Astrocyte (in vitro differentiated cells and primary cell): Measurements from ENCODE around the gene ROBO2. TPM values are rescaled to one million over a fixed set of nuclear protein-coding genes. Genes with fewer than 3 reads are reported as not detected.

Source experiments
- DNase-seq: peaks from one replicate; pipeline ENCODE4 v3.0.0-alpha.2; 2010; ENCODE audit warnings: low read depth
- FAIRE-seq: peaks from 2 replicates; lab custom pipeline; 2011; peaks lifted over from hg19 to GRCh38; lab: Jason Lieb, UNC
- H2AFZ ChIP-seq: 2 replicates; pipeline ENCODE4 v1.6.0; 2012; ENCODE audit warnings: low read depth, low read length, inconsistent platforms
- H3K27ac ChIP-seq: 2 replicates; pipeline ENCODE4 v1.5.1; 2011; ENCODE audit warnings: low read depth, low read length, inconsistent platforms
- H3K27me3 ChIP-seq: 2 replicates; pipeline ENCODE4 v1.6.0; 2011; ENCODE audit warnings: low read length, inconsistent platforms; ENCODE audit not compliant: insufficient read depth
- H3K36me3 ChIP-seq: 2 replicates; pipeline ENCODE4 v1.5.1; 2011; ENCODE audit warnings: low read length, inconsistent platforms; ENCODE audit not compliant: insufficient read depth
- H3K4me1 ChIP-seq: 2 replicates; pipeline ENCODE4 v1.5.1; 2011; ENCODE audit warnings: low read length, inconsistent platforms; ENCODE audit not compliant: insufficient read depth
- H3K4me2 ChIP-seq: 2 replicates; pipeline ENCODE4 v1.6.0; 2012; ENCODE audit warnings: low read length, inconsistent platforms
- H3K4me3 ChIP-seq: 2 replicates; pipeline ENCODE4 v1.5.1; 2011; ENCODE audit warnings: low read depth, mild to moderate bottlenecking, low read length, inconsistent platforms; ENCODE audit not compliant: insufficient read depth
- H3K79me2 ChIP-seq: 2 replicates; pipeline ENCODE4 v1.6.0; 2012; ENCODE audit warnings: mild to moderate bottlenecking, low read length, inconsistent platforms; ENCODE audit not compliant: insufficient read depth
- H3K9ac ChIP-seq: 2 replicates; pipeline ENCODE4 v1.6.0; 2012; ENCODE audit warnings: mild to moderate bottlenecking, low read length, inconsistent platforms
- H3K9me3 ChIP-seq: 2 replicates; pipeline ENCODE4 v1.5.1; 2012; ENCODE audit warnings: low read depth, mild to moderate bottlenecking, low read length, inconsistent platforms; ENCODE audit not compliant: insufficient read depth
- H4K20me1 ChIP-seq: 2 replicates; pipeline ENCODE4 v1.6.0; 2012; ENCODE audit warnings: low read length, inconsistent platforms; ENCODE audit not compliant: insufficient read depth
- H3K27ac Mint-ChIP-seq: one replicate; pipeline ENCODE4 v1.8.0; 2021; ENCODE audit warnings: mild to moderate bottlenecking, mixed read lengths; ENCODE audit not compliant: unreplicated experiment
- H3K27me3 Mint-ChIP-seq: one replicate; pipeline ENCODE4 v1.8.0; 2021; ENCODE audit warnings: low read depth, mixed read lengths; ENCODE audit not compliant: unreplicated experiment
- H3K36me3 Mint-ChIP-seq: one replicate; pipeline ENCODE4 v1.8.0; 2021; ENCODE audit warnings: low read depth, mixed read lengths; ENCODE audit not compliant: unreplicated experiment
- H3K4me1 Mint-ChIP-seq: one replicate; pipeline ENCODE4 v1.8.0; 2021; ENCODE audit warnings: low read depth, mixed read lengths; ENCODE audit not compliant: unreplicated experiment
- H3K4me3 Mint-ChIP-seq: one replicate; pipeline ENCODE4 v1.8.0; 2021; ENCODE audit warnings: mild to moderate bottlenecking, moderate library complexity, mixed read lengths; ENCODE audit not compliant: unreplicated experiment
- H3K9me3 Mint-ChIP-seq: one replicate; pipeline ENCODE4 v1.8.0; 2021; ENCODE audit warnings: mild to moderate bottlenecking, mixed read lengths; ENCODE audit not compliant: unreplicated experiment
- CTCF ChIP-seq: IDR thresholded peaks from 2 replicates; pipeline ENCODE4 v1.5.1; 2011; ENCODE audit warnings: low read depth, mild to moderate bottlenecking, inconsistent platforms, low read length, moderate library complexity; ENCODE audit not compliant: insufficient read depth
- EZH2 ChIP-seq: IDR thresholded peaks from 2 replicates; pipeline ENCODE4 v1.6.1; 2012; ENCODE audit warnings: mild to moderate bottlenecking, low read length, inconsistent platforms; ENCODE audit not compliant: insufficient read depth
- total RNA-seq: library from RNA; stranded (reverse); gene quantifications from 2 replicates; pipeline ENCODE4 v1.2.1, GENCODE V29; 2021

The ROBO2 gene
- total RNA-seq, 1 donor from 2014 or later: 1.4 TPM

- Histone ChIP-seq H3K4me2 (no peak overlapping the region), H3K27me3 (no peaks in the 10 kb centered on the region), H3K79me2 (no peaks in the 10 kb centered on the region), H3K4me1 (no peaks in the 10 kb centered on the region), H3K27ac (no peak overlapping the region), H3K4me3 (no peak overlapping the region), H3K9ac (no peak overlapping the region), H3K9me3 (no peaks in the 10 kb centered on the region), H3K36me3 (no peaks in the 10 kb centered on the region), H2AFZ (no peak overlapping the region), H4K20me1 (no peaks in the 10 kb centered on the region)
- Mint-ChIP-seq H3K27me3 (no peaks in the 10 kb centered on the region), H3K4me1 (no peaks in the 10 kb centered on the region), H3K36me3 (no peaks in the 10 kb centered on the region), H3K27ac (no peak overlapping the region), H3K4me3 (no peak overlapping the region), H3K9me3 (no peaks in the 10 kb centered on the region)
- DNase-seq (no peak), FAIRE-seq (no peak)
- no peak for TF ChIP-seq EZH2
- TF ChIP-seq CTCF: no peak
Observed at GRCh38 chr3:77169823-77170222, 129.9 kb downstream of the ROBO2 start.

- H3K9me3 ChIP-seq: no peaks in the 10 kb centered on the region
- H3K27ac ChIP-seq: no peak overlapping the region
- no peak overlapping the region for H3K27ac Mint-ChIP-seq
Observed at GRCh38 chr3:77171026-77171425, 131.1 kb downstream of the ROBO2 start.

More at GRCh38 chr3:77171026-77171425, 131.1 kb downstream of the ROBO2 start:
- no peaks in the 10 kb centered on the region for H3K27me3 Mint-ChIP-seq
- Histone ChIP-seq H3K27me3 (no peaks in the 10 kb centered on the region), H3K9ac (no peak overlapping the region), H3K79me2 (no peaks in the 10 kb centered on the region), H3K4me3 (no peak overlapping the region), H3K36me3 (no peaks in the 10 kb centered on the region), H2AFZ (no peak overlapping the region), H3K4me1 (no peaks in the 10 kb centered on the region), H3K4me2 (no peak overlapping the region), H4K20me1 (no peaks in the 10 kb centered on the region)
- no peak for TF ChIP-seq EZH2
- no peak for TF ChIP-seq CTCF
- no peak for DNase-seq
- no peak overlapping the region for H3K4me3 Mint-ChIP-seq
- FAIRE-seq: no peak
- no peaks in the 10 kb centered on the region for H3K4me1 Mint-ChIP-seq
- no peaks in the 10 kb centered on the region for H3K36me3 Mint-ChIP-seq
- H3K9me3 Mint-ChIP-seq: no peaks in the 10 kb centered on the region
